ENCODE results near the gene GNAZ.
"Not testable (repeated sequence)": the region's sequence is repeated elsewhere in the genome, so short reads cannot be mapped to it uniquely, and the experiment has no call there.

GNAZ gene

GRCh38 chr22:23070418-23071229 lies at the start of gene GNAZ:
Gene GNAZ (plus strand): TSS chr22:23070519. CDS start chr22:23095696, 25,177 bp downstream.
- no peak for DNase-seq

GRCh38 chr22:23020659-23021293 lies 49.5 kb upstream of the GNAZ start:
- no peak for DNase-seq

GRCh38 chr22:23021660-23022353 lies 48.5 kb upstream of the GNAZ start:
- DNase-seq = not testable (repeated sequence)

GRCh38 chr22:23023294-23023693 lies 47.0 kb upstream of the GNAZ start:
- DNase-seq = no peak

GRCh38 chr22:23026777-23027176 lies 43.5 kb upstream of the GNAZ start:
- no peak for DNase-seq

- not testable (repeated sequence) for DNase-seq
These were observed 42.5 kb upstream of the GNAZ start for GRCh38 chr22:23027849-23028248.

- DNase-seq = no peak
These were observed 40.6 kb upstream of the GNAZ start for GRCh38 chr22:23029521-23030228.

- DNase-seq = no peak
These were observed 38.9 kb upstream of the GNAZ start for GRCh38 chr22:23031381-23031780.

GRCh38 chr22:23031786-23032185 lies 38.5 kb upstream of the GNAZ start:
- no peak for DNase-seq

GRCh38 chr22:23032658-23033057 lies 37.7 kb upstream of the GNAZ start:
- no peak for DNase-seq

- no peak for DNase-seq
These were observed 37.0 kb upstream of the GNAZ start for GRCh38 chr22:23033116-23033905.

- DNase-seq = no peak
These were observed 35.4 kb upstream of the GNAZ start for GRCh38 chr22:23034621-23035556.

GRCh38 chr22:23035557-23036277 lies 34.6 kb upstream of the GNAZ start:
- DNase-seq = no peak

- no peak for DNase-seq
These were observed 33.5 kb upstream of the GNAZ start for GRCh38 chr22:23036684-23037428.

- DNase-seq = no peak
These were observed 32.6 kb upstream of the GNAZ start for GRCh38 chr22:23037429-23038333.

GRCh38 chr22:23038334-23038642 lies 32.0 kb upstream of the GNAZ start:
- no peak for DNase-seq

- no peak for DNase-seq
These were observed 31.4 kb upstream of the GNAZ start for GRCh38 chr22:23038902-23039301.

GRCh38 chr22:23042179-23042578 lies 28.1 kb upstream of the GNAZ start:
- DNase-seq = no peak

- DNase-seq = no peak
These were observed 25.7 kb upstream of the GNAZ start for GRCh38 chr22:23044570-23044969.
